Measurements from ENCODE around the gene MAEA. TPM values are rescaled to one million over a fixed set of nuclear protein-coding genes. Genes with fewer than 3 reads are reported as not detected.

MAEA gene
- total RNA-seq, 4 donors from 2014 or later = 114 to 211 (median 168) TPM

GRCh38 chr4:1346781-1347409, 57.2 kb downstream of the MAEA start, which contains the start of gene UVSSA:
TSS of gene UVSSA (plus strand) at chr4:1347208. CDS start at chr4:1348092, 884 bp downstream.
- Histone ChIP-seq H3K4me1 (peaks cover 10 to 27% (median 22%) of the 10 kb centered on the region in 4 donors), H3K27me3 (no peaks in the 10 kb centered on the region), H3K9me3 (no peaks in the 10 kb centered on the region), H3K36me3 (no peaks in the 10 kb centered on the region), H3K27ac (peak within 1 kb of the TSS; percentile 95 to 100 (median 100)), H3K4me3 (peak within 1 kb of the TSS; percentile 58 to 96 (median 92))
- WGBS, 2 donors (ENCODE audit: low coverage in 1 of 2) = 0% methylated on average over 19 to 72 of the region's 76 CpGs
- intact Hi-C loops (cut with DNase I; ENCODE audit: low total_unique reads) (no loop called here), in situ Hi-C loops (cut with MboI; ENCODE audit: low pct_ligation_motif_present in 1 of 4, low pct_unique_long_range_greater_than_20kb in 1 of 4, low sequenced_read_pairs in 3 of 4) (loop anchor here in 2 of 4 donors (10.0 kb wide), 1 partner anchor 92 kb away; no protein-coding TSS in a partner anchor)
- peak; percentile 100 for DNase-seq
- TF ChIP-seq POLR2AphosphoS5 (IDR thresholded peaks at IDR 0.05) (peak; percentile 85 to 94 (median 89)), EP300 (IDR thresholded peaks at IDR 0.05; ENCODE audit: low read depth) (peak; percentile 3), CTCF (IDR thresholded peaks at IDR 0.05) (no peak), POLR2A (IDR thresholded peaks at IDR 0.05) (peak; percentile 54)

DNA sequence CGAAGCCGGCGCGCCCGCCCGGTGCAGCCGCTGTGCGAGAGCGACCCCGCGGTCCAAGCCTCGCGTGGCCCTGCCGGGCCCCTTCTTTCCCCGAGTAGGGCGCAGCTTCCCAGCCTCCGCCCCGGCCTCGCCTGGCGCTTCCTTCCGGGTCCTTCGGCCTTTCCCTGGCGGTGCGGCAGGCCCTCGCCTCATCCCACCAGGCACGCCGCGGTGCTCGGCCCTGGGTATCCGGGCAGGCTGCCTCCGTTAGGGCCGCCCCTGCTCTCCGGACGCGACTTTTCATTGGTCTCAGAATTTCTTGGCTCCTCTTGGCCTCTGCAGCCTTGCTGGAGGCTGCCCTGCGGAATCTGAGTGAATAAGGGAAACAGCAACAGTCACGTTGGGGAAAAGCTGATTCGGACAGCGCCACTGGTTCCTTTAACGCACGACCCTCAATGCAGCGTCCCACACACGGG, 57.7 kb downstream of the MAEA start:
- 1% methylated on average over 43 of the region's 43 CpGs; no CpG with 5 or more reads in 1 of the 2 donors for WGBS, 2 donors (ENCODE audit: low coverage in 1 of 2)
- Histone ChIP-seq H3K4me1 (peaks cover 10 to 29% (median 23%) of the 10 kb centered on the region in 4 donors), H3K27ac (peak overlapping the region; percentile 95 to 100 (median 100)), H3K9me3 (no peaks in the 10 kb centered on the region), H3K36me3 (no peaks in the 10 kb centered on the region), H3K4me3 (peak overlapping the region; percentile 29 to 96 (median 87)), H3K27me3 (no peaks in the 10 kb centered on the region)
- intact Hi-C loops (cut with DNase I; ENCODE audit: low total_unique reads) (no loop called here), in situ Hi-C loops (cut with MboI; ENCODE audit: low pct_ligation_motif_present in 1 of 4, low pct_unique_long_range_greater_than_20kb in 1 of 4, low sequenced_read_pairs in 3 of 4) (loop anchor here in 2 of 4 donors (10.0 kb wide), 1 partner anchor 93 kb away; no protein-coding TSS in a partner anchor)
- DNase-seq = peak; percentile 76
- TF ChIP-seq POLR2AphosphoS5 (IDR thresholded peaks at IDR 0.05) (peak; percentile 3 to 17 (median 3)), POLR2A (IDR thresholded peaks at IDR 0.05) (peak; percentile 64), CTCF (IDR thresholded peaks at IDR 0.05) (no peak), EP300 (IDR thresholded peaks at IDR 0.05; ENCODE audit: low read depth) (no peak)

- in situ Hi-C loops (cut with MboI; ENCODE audit: low pct_ligation_motif_present in 1 of 4, low pct_unique_long_range_greater_than_20kb in 1 of 4, low sequenced_read_pairs in 3 of 4) (loop anchor here in 2 of 4 donors (10.0 kb wide), 1 partner anchor 93 kb away; no protein-coding TSS in a partner anchor), intact Hi-C loops (cut with DNase I; ENCODE audit: low total_unique reads) (no loop called here)
Observed at GRCh38 chr4:1348014-1348513, 58.4 kb downstream of the MAEA start.

More at GRCh38 chr4:1348014-1348513, 58.4 kb downstream of the MAEA start:
- WGBS, 2 donors (ENCODE audit: low coverage in 1 of 2) = 53 to 58% methylated on average over 9 to 12 of the region's 12 CpGs
- no peak for TF ChIP-seq CTCF (IDR thresholded peaks at IDR 0.05)
- TF ChIP-seq POLR2AphosphoS5 (IDR thresholded peaks at IDR 0.05) = no peak
- no peak for TF ChIP-seq EP300 (IDR thresholded peaks at IDR 0.05; ENCODE audit: low read depth)
- no peak for TF ChIP-seq POLR2A (IDR thresholded peaks at IDR 0.05)
- Histone ChIP-seq H3K27ac (peak overlapping the region; percentile 95 to 100 (median 100)), H3K9me3 (no peaks in the 10 kb centered on the region), H3K27me3 (no peaks in the 10 kb centered on the region), H3K4me3 (peak overlapping the region; percentile 29 to 96 (median 87)), H3K36me3 (no peaks in the 10 kb centered on the region), H3K4me1 (peaks cover 10 to 29% (median 23%) of the 10 kb centered on the region in 4 donors)
- no peak for DNase-seq

All from transverse colon (tissue), 4 donors.